Activated T-cell treated with anti-CD3 and anti-CD28 coated beads for 24 hours (primary cell): ENCODE results near the gene ZBTB5.

Experiments
- DNase-seq: peaks from one replicate; pipeline ENCODE4 v3.0.0-alpha.2; 2020; ENCODE audit warnings: low read depth

Gene ZBTB5

GRCh38 chr9:37424686-37425297, 40.5 kb downstream of the ZBTB5 start:
- no peak for DNase-seq

GRCh38 chr9:37424204-37424685, 41.0 kb downstream of the ZBTB5 start:
- DNase-seq: no peak

GRCh38 chr9:37423508-37423907, 41.7 kb downstream of the ZBTB5 start:
- DNase-seq: no peak

- peak; percentile 88 for DNase-seq
Observed at GRCh38 chr9:37422289-37423104, 42.8 kb downstream of the ZBTB5 start, which contains the start of gene GRHPR. GRHPR (plus strand) TSS chr9:37422696; CDS start chr9:37422751, 55 bp downstream.

GRCh38 chr9:37421914-37422288, 43.3 kb downstream of the ZBTB5 start:
- no peak for DNase-seq

- no peak for DNase-seq
Observed at GRCh38 chr9:37420271-37421215, 44.7 kb downstream of the ZBTB5 start.

GRCh38 chr9:37419204-37419603, 46.0 kb downstream of the ZBTB5 start:
- DNase-seq: no peak

GRCh38 chr9:37417857-37418618, 47.2 kb downstream of the ZBTB5 start:
- DNase-seq: no peak

- no peak for DNase-seq
Observed at GRCh38 chr9:37417252-37417803, 47.9 kb downstream of the ZBTB5 start.

GRCh38 chr9:37415011-37415719, 50.1 kb downstream of the ZBTB5 start:
- DNase-seq: peak; percentile 71

- DNase-seq: no peak
Observed at GRCh38 chr9:37414503-37414943, 50.7 kb downstream of the ZBTB5 start.

- no peak for DNase-seq
Observed at GRCh38 chr9:37413311-37413710, 51.9 kb downstream of the ZBTB5 start.

GRCh38 chr9:37412431-37413151, 52.7 kb downstream of the ZBTB5 start:
- no peak for DNase-seq

- peak; percentile 10 for DNase-seq
Observed at GRCh38 chr9:37410969-37411785, 54.1 kb downstream of the ZBTB5 start.

GRCh38 chr9:37410354-37410861, 54.8 kb downstream of the ZBTB5 start:
- no peak for DNase-seq

- peak; percentile 52 for DNase-seq
Observed at GRCh38 chr9:37408933-37409710, 56.1 kb downstream of the ZBTB5 start.

GRCh38 chr9:37407468-37407867, 57.8 kb downstream of the ZBTB5 start:
- no peak for DNase-seq
